ENCODE data around the gene FOXO6.
A peak's percentile ranks its signal among the peaks of the same experiment; 100 is the strongest.

The FOXO6 gene

DNA sequence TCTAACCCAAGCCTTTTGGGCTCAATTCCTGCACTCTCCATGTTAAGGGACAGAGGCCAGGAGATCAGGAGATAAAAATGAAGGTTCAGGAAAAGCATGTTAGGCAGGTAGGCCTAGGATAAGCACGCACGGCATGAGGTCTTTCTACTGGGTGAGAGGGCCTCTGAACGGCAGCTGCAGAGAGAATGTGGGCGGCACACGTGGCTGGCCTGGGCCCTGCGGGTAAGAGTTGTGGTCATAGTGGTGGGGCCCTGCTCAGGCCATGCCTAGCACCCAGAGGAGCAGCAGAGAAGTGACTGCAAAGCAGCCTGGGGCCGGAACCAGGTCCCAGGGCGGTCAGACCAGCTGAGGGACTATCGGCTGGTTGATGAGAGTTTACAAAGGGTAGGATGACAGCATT is 7.5 kb upstream of the FOXO6 start:
- no peak for DNase-seq

DNA sequence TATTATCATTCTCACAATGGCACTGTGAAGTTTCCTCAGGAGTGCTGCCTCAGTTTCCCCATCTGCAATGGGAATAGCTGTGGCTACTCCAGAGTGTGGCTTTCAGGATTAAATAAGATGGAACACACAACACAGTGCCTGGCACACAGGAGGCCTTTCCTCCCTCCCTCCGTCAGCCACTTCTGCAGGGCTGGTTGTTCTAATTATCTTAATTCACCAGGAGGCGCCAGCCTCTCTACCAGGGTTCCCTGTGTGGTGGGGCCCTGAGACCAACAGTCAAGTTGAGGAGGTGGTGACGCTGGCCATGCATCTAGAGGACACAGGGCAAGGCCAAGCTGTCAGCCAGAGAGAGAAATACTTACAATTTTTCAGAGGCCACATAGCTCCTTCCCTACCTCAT is 6.3 kb upstream of the FOXO6 start:
- no peak for DNase-seq

DNA sequence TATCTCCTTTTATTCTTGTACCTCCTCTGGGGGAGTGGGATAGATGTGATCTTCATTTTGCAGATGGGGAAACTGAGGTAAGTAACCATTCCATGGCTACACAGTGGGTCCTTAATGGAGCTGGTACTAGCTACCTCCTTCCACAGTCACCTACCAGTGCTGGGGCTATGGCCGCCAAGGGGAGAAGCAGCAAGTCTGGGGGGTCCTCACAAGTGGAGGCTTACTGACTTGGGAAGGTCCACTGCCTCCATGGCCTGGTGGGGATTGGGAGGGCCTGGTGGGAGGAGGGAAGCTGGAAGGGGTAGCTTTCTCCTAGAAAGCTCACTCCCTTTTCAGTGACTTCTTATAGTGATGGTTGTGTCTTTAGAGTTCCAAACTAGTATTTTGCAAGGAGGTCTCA is 5.9 kb upstream of the FOXO6 start:
- DNase-seq = no peak

DNA sequence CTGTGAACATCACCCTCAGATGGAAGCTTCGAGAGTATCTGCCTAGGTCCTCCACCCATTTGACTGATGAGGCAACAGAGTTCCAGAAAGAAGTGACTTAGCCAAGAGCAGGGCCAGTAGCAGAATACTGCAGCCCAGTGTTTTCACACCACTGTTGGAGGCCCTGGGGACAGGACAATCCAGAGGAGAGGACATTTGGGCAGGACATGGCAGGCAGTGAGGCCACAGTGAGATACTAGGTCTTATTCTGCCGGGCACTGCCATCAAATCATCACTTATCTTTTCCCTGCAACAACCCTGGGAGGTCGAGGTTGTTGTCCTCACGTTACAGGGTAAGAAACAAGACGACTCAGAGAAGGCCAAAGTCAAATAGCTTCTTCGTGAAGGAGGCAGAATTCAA is 5.5 kb upstream of the FOXO6 start:
- no peak for DNase-seq

DNA sequence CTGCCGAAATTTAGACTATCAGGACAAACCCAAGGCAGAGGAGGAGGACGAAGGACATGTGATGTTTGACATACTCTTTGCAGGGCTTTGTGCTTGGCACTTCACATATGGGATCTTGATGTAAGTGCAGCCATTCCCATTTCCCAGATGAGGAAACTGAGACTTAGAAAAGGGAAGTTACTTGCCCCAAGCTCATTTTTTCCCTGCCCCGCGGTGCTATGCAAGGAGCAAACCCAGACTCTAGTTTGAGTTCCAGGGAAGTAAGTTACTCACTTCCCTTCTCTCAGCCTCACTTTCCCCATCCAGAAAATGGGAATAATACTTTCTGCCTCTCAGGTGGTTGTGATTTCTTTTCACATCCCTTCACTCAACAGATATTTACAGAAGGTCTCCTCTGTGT is 4.5 kb upstream of the FOXO6 start:
- DNase-seq = no peak

DNA sequence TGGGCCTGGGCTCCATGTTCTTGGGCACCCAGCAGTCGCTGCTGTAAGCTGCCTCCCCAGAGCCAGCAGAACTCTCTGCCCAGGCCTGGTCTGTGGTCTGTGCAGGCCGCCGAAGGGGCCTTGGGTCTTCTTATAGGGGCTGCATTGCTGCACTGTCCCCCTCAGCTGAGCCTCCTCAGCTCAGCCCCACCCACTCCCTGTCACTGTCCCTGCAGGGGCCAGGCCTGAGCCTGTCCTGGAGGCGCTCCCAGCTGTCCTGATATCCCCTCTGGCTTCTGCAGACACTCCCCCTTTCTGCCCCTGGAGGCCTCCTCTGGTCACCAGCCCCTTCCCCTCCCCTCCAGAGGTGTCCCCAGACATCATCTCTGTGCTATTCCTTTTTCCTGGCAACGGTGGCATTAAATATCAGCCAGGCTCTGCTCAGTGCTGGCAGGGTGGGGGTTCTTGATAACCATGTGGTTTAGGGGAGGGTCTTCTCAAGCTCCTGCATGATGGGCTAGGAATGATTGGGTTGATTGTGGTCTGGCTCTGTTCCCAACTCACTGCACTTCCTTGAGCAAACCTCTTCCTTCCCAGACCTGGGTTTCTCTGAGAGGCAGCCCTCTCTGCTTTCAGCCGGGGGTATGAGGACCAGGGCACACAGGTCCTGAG is 3.7 kb upstream of the FOXO6 start:
- no peak for DNase-seq

DNA sequence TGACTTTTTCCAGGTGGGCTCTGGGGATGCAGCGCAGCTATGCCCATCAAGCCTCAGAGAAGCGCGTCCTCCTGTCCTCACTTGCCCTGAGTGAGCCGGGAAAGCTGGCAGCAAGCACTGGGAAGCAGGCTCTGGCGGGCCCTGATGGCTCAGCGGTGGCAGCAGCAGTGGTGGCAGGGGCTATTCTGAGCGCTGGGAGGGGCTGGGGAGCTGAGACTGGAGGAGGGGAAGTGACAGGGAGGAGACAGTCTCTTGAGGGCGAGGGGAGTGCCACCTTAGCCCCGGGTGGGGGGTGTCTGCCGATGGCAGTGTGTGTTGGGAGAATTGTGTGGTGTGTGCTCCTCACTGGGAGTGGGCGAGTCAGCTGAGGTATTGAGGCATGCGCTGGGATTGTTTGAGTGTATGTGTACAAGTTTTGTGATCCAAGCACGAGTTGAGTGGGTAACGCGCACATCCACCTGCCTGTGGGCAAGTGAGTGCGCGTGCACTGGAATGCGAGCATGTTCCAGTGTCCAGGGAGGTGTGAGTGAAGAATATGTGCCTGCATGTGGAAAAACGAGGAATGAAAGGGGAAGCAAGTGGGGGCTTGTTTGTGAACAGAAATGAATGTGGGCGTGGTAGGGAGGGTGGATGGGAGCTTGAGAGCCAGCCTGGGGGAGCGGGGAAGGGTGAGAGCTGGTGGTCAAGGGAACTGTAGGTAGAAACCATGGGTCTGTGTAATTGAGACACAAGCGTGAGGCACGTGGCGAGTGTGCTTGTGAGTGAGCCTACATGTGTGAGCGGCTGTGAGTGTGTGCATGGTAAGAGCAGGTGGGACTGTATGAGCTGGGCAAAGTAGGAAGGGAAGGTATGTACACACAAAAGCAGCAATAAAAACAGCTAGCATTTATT is 2.9 kb upstream of the FOXO6 start:
- no peak for DNase-seq

DNA sequence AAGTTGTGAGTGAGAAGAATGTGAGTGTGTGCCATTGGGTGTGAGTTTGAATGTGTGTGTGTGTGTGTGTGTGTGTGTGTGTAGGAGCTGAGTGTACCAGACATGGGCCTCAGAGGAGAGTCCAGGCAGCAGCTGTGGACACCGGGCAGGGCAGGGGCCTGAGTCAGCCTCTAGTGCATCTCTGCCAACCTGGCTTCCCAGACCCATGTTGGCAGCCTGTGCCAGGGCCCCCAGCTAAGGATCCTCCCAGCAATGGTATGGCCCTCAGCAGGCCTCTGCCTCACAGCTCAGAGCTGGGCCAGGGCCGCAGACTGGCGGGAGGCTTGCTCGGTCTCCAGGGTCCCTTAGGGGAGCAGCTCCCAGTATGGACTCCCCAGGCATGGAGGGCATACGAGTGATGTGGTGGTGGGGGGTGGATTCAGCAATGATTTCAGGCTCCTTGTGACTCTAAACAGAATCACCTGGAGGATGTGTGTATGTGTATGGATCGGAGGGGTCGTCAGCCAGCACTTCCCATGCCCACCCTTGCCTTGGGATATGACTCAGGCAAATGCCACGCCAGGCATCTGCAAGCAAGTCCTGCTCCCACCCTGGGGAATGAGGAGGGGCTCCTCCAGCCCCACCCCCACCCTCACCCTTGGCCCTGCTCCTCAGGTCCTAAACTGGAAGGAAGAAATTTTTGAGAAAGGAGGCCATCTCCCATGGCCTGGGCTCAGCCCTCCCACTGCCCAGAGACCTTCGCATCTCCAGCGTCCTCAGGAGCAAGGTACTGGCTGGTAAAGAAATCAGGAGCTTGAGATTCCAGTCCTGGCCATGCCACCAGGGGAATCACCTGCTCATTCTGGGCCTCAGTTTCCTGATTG is 1.8 kb upstream of the FOXO6 start:
- no peak for DNase-seq

DNA sequence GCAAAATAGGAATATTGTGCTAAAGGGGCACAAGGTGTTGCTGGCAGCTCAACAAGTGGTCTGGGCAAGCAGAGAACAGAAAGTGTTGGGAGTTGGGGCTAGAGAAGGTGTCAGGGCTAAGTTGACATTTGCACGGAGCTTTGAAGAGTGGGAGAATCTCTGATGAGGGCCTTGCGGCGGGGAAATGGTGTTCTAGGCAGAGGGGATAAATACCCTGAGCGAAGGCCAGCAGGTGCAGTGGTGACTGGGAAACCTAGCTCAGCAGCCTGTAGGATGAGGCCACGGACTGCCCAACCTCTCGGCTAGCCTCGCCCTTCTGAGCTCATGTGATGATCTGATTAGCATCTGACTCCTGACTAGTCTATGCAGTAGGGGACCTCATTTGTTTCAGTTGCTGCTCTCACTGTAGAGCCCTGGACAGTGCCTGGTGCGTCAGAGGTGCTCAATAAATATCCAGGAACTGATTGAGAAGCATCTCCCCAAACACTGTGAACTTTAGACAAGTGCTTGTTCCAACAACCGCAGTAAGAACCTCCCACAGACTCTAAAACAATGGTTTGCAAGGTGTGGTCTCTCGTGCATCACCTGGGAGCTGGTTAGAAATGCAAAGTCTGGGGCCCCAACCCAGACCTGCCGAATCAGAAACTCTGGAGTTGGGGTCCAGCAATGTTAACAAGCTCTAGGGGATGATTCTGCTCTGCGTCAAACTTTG is 1.0 kb upstream of the FOXO6 start:
- DNase-seq = no peak

DNA sequence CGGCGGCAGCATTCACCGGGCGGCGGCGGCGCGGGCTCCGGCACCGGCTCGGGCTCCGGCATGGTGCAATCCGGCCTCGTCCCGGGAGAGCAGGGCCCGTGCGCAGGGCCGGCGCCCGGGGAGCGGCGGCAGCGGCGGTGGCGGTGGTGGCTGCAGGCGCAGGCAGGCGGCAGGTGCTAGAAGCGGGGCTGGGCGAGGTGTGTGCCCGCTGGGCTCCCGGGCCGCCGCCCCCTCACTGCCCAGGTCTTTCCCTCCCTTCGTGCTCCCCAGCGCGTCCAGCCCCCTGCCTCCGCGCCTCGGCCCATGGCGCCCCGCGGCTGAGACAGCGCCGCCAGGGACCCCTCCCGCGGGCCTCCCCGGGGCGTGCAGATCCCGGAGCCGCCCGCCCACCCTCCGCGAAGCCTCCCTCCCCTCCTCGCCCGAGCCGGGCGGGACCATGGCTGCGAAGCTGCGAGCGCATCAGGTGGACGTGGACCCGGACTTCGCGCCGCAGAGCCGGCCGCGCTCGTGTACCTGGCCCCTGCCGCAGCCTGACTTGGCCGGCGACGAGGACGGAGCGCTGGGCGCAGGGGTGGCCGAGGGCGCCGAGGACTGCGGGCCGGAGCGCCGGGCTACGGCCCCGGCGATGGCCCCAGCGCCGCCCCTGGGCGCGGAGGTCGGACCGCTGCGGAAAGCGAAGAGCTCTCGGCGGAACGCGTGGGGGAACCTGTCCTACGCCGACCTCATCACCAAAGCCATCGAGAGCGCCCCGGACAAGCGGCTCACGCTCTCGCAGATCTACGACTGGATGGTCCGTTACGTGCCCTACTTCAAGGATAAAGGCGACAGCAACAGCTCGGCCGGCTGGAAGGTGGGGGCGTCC is 492 bp downstream of the FOXO6 start:
- peak in 1 of 2 donors; percentile 39 for DNase-seq

DNA sequence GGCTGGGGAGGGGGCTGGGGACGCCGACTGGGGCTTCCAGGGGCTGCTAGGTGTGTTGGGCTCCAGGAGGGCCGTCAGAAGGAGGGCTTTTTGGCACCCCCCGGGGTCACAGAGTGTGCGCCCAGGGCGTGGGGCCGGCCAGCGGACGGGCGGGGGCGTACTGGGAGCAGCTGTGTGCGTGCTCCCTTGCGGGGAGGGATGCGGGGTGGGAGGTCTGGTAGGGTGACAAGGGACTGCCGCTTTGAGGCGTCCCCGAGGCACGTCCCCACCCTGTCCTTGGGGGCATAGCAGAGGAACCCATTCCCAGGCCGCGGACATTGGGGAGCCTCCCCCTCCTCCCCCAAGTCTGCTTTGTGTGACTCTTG is 1.1 kb downstream of the FOXO6 start:
- DNase-seq = no peak

DNA sequence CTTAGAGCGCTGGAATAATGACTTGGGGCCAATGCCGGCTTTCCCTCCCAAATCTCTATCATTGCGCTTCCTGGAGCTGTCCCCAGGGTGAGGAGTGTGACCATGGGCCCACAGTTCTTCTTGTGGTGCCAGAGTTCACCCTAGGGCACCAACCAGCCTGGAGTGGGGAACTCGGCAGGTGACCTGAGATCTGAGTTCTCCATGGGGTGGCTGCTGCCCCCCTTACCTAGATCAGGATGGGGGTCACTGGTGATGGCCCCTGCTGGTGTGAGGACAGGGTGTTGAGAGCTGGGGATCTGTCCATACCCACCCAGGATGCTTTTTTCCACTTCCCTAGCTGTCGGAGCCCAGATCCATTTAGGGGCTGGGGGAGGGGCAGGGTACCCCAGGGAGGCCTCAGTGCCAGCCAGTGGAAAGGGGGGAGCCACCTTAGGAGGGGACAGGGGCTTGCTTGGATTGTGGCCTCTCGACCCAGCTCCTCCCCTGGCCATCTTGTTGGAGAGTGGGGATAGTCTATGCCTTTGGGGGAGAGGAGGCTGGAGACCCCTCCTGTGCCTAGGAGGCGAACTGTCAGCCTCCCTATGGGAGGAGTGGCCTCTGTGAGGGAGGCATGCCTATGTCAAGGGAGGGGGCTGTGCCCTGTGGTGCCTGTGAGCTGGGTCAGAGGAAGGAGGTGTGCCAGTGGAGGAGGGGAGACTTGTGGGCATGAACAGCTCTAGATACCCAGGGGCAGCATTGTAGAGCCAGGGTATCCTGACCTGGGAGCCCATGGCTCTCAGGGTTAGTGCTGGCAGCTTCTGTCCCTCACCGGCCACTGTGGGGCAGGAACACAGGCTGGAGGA is 1.7 kb downstream of the FOXO6 start:
- no peak for DNase-seq

DNA sequence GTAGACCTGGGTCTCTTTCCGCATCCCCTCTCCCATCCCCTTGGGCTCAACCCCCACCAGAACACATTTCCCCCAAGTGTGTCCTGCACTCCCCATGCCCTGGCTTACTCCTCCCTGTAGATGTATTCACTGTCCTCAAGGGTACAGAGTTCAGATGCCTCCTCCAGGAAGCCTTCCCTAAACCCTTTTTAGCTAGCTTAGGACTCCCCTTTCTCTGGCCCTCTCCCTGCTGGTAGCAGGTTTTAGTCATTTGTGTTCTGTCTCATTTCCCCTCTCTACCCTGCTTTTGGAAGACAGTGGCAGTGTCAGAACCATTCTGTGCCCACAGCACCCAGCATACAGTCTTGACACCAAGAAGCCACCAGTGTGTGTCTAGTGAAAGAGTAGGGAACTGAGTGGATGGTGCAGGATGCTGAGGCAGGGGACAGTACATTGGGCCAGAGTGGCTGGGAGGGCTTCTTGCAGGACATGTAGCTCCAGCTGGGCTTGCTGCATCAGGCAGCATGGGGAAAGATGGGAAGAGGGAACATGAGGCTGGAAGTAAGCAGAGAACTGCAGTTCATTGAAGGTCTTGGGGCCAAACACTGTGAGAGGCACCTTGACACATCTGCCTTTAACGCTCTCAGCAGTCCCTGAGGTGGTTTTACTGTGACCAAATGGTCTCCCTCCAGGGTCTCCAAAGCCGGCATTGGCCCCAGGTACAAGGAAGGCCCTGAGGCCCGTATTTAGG is 2.5 kb downstream of the FOXO6 start:
- no peak for DNase-seq

DNA sequence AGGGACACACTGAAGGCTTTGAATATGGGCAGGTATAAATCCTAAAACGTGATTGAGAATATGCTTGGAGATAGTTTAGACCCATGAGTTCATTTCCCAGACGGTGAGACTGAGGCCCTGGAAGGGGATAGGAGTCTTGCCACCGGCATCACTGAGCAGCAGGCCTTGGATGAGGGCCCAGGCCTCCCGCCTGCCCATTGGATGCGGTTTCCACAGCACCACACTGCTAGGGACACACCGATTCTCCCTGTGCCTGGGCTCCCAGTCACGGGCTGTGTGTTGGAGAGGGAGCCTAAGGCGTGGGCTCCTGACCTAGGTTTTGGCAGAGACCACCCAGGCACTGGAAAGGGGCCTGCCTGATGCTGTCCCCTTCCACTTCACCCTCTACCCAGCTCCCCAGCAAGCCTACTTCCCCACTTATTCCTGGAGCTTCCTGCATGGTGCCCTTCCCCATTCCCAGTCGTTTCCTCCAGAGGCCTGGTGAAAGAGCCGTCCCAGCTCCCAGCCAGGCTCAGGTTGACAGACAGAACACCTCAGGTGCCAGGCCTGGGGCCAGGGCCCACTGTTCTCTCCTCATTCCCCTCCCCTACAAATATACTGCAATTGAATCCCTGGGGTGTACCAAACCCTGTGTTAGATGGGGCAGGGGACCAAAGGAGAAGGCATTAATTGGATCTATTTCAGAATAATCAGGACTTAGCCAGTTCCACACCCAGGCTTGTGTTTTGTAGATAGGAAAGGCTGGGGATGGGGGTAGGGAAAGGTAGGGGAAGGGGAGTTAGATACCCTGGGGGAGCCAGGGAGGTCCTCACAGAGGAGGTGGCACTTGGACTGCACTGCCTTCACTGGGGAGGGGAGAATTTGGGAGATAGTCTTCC is 3.4 kb downstream of the FOXO6 start:
- no peak for DNase-seq

DNA sequence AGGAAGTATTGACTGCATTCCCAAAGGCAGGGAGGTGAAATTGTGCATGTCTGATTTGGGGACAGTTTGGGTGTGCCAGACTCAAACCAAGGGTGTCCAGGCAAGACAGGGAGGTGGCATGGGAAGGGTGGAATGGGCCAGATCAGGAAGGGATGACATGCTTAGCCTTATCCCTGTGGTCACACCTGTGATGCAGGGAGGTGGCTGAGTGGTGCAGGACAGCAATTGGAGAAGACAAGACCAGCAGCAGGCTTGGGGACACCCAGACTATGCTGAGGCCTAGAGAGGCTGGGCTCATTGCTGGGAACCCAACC is 4.0 kb downstream of the FOXO6 start:
- no peak for DNase-seq

DNA sequence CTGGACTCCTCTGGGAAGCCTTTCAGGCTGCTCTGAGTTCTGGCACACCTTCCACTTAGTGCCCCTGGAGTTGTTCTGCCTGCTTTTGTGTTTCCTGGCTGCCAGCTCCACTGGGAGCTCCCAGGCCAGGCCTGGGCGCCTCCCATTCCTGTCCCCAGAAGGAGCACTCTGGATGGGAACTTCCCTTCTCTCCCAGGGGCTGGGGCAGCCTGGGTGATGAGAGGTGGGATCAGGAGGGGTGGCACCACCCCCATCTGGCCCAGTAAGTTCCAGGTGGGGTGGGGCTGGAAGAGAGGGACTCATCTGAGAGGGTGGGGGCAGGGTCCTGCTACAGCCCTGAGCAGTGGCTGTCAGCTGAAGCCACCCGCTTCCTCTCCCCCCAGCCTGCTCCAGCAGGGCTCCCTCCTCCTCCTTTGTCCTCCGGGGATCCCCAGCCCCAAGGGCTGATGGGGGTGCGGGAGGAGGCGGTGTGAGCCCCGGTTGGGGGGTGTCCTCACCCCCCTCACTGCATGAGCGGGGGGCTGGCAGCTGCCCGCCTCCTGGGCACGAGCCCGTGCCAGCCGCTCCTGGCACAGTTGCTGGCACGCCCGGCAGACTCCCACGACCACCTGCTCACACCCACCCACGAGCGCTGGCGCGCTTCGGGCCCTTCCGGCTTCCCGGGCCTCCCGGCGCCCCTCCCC is 4.7 kb downstream of the FOXO6 start:
- DNase-seq = no peak

DNA sequence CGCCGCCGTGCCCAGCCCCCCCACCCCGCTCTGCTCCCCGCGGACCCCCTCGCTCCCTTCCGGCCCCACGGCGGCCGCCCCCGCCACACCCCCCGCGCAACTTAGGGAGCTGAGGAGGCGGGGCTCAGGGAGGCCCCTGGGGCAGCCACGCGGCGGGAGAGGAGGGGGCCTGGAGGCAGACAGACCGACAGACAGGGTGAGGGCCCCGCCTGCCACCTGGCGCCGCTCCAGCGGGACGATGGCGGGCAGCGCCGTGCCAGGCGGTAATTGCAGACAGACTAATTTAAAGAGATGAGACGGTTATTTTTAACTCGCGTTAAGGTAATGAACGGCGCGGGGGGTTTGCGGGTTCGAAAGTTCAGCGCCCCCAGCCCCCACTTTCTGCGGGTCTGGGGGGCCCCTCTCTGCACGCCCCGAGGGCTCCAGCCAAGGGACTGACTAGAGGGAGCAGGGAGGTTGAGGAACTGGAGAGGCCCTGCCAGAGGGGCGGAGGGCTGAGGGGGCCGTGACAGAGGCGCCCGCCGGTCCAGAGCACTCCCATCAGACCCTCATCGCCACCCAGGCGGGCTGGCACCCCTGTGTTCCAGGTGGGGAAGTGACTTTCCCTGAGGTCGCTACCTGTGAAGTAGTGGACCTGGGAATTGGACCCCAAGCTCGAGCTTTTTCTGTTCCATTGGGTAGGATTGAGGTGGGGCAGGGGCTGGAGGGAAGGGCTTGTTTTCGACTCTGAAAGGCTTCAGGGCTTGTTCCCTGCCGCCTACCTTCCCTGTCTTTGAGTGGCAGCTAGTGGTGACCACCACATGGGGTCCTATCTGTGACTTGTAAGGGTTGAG is 5.4 kb downstream of the FOXO6 start:
- peak; percentile 32 to 33 for DNase-seq

DNA sequence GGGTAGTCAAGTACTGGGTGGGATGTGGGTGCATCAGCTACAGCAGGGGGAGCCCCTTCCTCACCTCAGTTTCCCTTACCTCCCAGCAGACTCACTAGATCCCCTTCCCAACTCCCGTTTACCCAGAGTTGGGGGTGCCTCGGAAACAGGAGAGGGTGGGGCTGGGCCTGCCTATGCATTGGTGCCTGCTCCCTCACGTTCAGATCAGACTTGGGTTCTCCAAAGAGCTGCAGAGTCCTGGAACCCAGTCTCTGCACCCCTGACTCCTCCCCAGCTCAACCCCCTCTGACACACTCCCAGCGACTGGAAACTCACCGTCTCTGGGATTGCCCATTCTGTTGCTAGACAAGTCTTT is 6.0 kb downstream of the FOXO6 start:
- DNase-seq = no peak
